NCI-H1694 treated with DMSO at 0.1 percent for 48 hours (cell line): ENCODE data around the gene CTSL.
A peak's percentile ranks its signal among the peaks of the same experiment; 100 is the strongest.

Source experiments
- DNase-seq: peaks from one replicate; lab custom pipeline; 2025; lab: John Stamatoyannopoulos, UW

Gene CTSL

DNA sequence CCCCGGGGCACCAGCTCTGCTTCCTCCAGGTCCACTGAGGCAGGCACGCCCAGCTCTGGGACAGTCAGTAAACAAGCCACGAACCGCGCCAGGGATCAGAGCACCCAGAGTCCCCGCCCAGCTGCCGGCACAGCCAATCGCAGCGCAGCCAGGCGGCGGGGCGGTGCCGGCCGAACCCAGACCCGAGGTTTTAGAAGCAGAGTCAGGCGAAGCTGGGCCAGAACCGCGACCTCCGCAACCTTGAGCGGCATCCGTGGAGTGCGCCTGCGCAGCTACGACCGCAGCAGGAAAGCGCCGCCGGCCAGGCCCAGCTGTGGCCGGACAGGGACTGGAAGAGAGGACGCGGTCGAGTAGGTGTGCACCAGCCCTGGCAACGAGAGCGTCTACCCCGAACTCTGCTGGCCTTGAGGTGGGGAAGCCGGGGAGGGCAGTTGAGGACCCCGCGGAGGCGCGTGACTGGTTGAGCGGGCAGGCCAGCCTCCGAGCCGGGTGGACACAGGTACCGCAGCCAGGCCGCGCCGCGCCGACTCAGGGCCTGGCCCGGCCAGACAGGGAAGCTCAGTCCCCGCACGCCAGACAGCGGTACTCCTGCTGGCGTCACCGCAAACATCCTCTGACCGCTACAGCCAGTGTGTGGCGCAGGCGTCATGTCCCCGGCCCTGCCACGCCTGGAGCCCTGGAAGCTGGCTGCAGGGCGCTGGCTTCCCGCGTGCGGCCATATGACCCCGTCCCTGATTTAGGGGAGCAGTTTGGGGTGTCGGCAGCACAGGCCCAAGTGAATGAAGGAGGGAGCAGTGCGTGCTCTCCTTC, at the start of gene CTSL:
Gene CTSL (plus strand): TSS at position 220 of the 810 bp plus-strand sequence. CDS start 1,485 bp downstream, outside the sequence.
- no peak for DNase-seq

DNA sequence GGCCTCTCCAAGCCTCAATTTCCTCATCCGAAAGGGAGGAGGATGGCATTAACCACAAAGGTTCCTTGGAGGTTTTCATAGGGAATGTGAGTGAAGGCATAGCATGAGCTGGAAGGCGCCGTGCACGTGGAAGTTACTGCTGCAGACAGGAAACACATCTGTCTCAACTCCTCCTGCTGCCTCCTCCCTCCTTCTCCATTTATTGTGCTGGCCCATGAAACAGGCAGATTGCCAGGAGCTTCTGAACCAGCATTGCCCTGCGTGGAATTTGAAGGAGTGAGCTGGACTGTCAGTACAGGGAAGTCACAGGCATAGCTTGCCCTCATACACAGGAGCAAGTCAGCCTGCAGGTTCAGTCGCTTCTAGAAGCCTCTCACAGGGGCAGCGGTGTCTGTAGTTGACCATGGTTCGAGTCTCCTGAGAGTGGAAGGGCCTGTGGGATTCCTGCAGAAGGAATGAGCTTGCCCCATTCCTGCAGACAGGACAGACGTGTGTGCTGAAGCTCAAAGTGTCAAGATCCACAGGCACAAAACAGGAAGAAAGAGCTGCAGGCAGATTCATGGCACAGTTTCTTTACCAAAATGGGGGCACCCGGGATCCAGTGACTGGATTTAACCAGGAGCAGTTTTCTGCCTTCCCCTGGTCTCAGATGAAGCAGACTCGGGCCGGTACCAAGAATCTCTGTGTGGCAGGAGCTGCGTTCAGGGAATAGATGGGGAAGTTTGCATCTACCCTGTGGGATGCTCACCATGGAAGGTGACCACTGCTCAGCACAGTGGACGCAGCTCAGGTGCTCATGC, 48.7 kb upstream of the CTSL start:
- no peak for DNase-seq

- no peak for DNase-seq
These were observed 47.9 kb upstream of the CTSL start for GRCh38 chr9:87677776-87678587.

GRCh38 chr9:87678650-87679355, 47.1 kb upstream of the CTSL start:
- DNase-seq: peak; percentile 36

GRCh38 chr9:87681271-87682061, 44.5 kb upstream of the CTSL start:
- no peak for DNase-seq

- DNase-seq: no peak
These were observed 43.8 kb upstream of the CTSL start for GRCh38 chr9:87682085-87682484.

DNA sequence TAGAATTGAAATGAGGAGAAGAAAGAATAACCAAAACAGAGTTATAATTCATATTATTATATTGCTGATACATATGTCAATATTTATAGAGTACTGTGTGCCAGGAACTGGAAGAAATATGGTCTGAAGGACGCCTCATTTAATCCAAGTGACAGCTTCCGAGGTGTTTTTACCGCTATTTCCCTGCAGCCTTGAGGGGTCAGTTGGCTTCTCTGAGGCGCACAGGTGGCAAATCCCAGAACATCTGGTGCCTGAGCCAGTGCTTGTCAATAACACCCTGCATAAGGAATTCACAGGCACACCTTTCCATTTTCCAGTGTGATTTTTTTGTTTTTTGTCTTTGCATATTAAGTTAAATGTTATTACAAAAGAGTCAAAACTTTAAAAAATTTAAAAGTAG, 43.3 kb upstream of the CTSL start:
- DNase-seq: no peak

DNA sequence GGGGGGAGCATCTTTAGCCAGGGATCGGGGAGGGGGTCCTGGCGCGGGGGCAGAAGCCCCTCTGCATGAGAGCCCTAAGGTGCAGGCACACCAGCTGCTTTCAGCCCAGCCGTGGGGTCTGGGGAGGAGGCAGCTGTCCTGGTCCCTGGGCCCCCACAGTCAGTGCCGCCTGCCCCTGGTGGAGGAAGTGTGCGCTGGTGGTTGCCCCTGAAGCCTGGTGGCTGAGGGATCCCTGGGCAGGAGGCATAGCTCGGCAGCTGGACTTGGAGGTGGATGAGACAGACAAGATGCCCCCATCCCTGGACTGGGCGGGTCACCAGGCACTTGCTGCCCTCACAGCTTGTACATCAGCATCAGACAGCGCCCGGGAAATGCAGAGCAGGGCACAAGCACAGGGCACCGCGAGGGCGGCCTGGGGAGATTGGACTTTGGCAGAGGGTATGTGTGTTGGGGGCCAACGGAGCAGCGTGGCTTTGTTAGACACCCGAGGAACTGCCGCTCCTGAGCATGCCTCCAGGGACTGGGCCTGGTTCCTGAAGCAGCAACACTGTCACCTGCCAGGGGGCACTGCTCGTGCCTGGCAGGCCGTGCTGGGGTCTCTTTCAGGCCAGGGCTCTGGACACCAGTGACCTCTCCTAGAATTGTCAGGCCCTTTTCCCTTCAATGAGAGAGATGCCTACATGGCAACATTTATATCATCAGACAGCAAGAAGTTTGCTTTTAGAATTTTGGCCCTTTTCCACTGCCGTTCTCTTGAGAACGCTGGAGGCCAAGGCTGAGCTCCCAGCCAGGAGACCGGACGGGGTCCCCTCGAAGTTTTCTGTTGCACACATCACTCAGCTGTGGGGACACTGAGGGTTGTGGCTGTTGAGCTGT, 41.9 kb upstream of the CTSL start:
- DNase-seq: no peak

DNA sequence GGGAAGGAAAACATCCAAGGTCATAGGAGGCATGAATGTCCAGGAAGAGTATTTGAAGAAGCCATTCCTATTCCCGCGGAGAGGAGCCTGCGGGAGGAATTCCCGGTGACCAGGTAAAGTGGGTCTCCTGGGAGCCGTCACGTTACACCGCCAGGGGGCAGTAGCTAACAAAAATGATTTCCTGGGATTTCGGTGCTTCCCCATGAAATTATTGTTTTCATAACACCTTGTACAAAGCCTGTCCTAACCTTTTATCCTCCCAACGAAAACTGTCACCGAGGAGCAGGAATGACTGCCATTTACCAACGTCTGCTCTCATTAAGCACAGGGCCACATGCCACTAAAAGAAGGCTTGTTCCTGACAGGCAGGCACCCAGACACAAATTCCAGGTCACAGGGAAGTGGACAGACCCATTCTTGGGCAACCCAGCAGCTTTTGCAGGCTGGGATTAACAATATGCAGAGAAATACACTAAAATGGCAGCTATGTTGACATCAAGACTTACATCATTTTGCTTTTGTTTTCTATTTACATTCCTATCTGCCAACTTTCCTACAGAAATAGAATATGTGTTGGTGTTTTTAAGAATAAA, 41.2 kb upstream of the CTSL start:
- DNase-seq: no peak

GRCh38 chr9:87685441-87685840, 40.5 kb upstream of the CTSL start:
- no peak for DNase-seq

- DNase-seq: no peak
These were observed 39.9 kb upstream of the CTSL start for GRCh38 chr9:87685871-87686519.

- DNase-seq: no peak
These were observed 39.3 kb upstream of the CTSL start for GRCh38 chr9:87686520-87687090.

GRCh38 chr9:87687207-87687606, 38.7 kb upstream of the CTSL start:
- DNase-seq: no peak

GRCh38 chr9:87694236-87694755, 31.6 kb upstream of the CTSL start:
- no peak for DNase-seq

DNA sequence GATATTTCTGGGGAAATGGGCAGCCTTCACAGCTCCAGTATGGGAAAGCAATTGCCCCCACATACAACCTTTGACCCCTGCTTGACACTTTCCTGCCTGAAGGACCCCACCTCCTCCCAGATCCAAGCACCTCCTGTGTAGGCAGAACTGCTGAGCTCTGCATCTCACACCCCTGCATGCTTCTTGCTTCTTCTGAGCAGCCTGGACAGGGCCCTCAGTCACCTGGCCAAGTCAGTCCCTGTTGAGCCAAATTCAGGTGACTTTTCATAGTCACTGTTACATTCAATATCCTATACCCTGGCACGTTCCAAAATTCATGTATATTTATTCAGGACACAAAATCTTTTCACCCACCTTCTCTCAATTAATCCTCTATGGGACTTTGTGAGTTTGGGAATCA, 30.4 kb upstream of the CTSL start:
- no peak for DNase-seq

- no peak for DNase-seq
These were observed 29.3 kb upstream of the CTSL start for GRCh38 chr9:87696641-87697040.

DNA sequence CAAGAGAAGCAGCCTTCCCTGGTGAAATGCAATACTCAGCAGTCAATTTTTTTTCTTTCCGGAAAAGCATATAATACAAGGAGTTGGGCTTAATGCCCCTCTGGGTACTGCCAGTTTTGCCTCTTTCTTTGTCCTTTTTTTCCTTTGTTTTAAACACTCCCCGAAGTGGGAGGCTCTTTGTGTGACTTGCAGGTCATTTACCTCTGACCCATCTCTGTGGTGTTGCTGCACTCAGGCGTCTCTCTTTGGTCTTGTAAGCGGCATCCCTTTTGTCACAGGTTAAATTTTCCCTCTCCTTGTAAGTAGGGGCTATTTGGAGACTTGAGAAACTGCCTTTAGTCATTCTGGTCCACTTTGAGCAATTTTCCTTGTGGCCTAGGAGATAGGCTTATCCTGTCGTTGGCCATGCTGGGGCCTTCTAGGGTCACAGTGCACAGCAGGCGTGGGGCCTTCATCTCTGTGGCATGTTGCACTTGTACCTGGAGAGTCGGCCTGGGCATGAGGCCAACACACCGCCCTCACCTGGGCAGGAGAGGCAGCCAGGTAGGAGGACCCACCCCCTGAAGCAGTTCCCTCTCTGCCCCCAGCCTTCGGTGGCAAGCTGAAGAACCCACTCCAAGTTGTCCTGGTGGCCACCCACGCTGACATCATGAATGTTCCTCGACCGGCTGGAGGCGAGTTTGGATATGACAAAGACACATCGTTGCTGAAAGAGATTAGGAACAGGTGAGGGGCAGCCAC, 27.7 kb upstream of the CTSL start:
- no peak for DNase-seq

DNA sequence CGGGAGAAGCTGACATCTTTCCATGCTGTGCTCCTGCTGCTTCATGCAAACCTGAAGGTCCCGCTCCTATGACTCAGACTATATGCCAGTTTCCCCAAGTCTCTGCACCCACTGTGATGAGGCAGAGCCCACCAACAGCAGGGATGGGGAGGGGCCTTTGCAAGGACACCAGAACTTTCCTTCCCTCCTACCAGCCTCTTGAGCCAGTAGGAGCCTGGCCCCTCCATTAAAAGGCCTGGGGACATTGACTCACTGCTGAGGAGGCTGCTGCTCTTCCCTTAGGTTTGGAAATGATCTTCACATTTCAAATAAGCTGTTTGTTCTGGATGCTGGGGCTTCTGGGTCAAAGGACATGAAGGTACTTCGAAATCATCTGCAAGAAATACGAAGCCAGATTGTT, 26.1 kb upstream of the CTSL start:
- no peak for DNase-seq
